Esophagus muscularis mucosa (tissue), 4 donors: Measurements from ENCODE around the gene PEX3. TPM values are rescaled to one million over a fixed set of nuclear protein-coding genes. Genes with fewer than 3 reads are reported as not detected.
A peak's percentile ranks its signal among the peaks of the same experiment; 100 is the strongest.

Source experiments
- DNase-seq: peaks from one replicate; pipeline ENCODE4 v3.0.0-alpha.2; 2017; ENCODE audit errors: extremely low spot score
- H3K27ac ChIP-seq, 4 donors: fragments of 200-600 bp; sonication (generic); replicated peaks in 1 of 4; 1 replicate in 3 of 4; 2 replicates in 1 of 4; pipeline ENCODE4 v1.5.1; 2016 to 2019; ENCODE audit warnings: mild to moderate bottlenecking in 1 of 4
- H3K27me3 ChIP-seq, 4 donors: fragments of 200-600 bp; sonication (generic); one replicate each; pipeline versions ENCODE4 v1.5.1 to v1.6.0; 2016 to 2019
- H3K36me3 ChIP-seq, 4 donors: fragments of 200-600 bp; sonication (generic); one replicate each; pipeline ENCODE4 v1.5.1; 2016 to 2019
- H3K4me1 ChIP-seq, 4 donors: fragments of 200-600 bp; sonication (generic); one replicate each; pipeline ENCODE4 v1.5.1; 2016 to 2019
- H3K4me3 ChIP-seq, 4 donors: fragments of 200-600 bp; sonication (generic); 1 replicate in 2 of 4; 2 replicates in 2 of 4; pipeline ENCODE4 v1.5.1; 2016 to 2019; ENCODE audit warnings: mild to moderate bottlenecking in 4 of 4, moderate library complexity in 1 of 4
- H3K9me3 ChIP-seq, 4 donors: fragments of 200-600 bp; sonication (generic); 1 replicate in 3 of 4; 2 replicates in 1 of 4; pipeline ENCODE4 v1.5.1; 2016 to 2019
- CTCF ChIP-seq, 3 experiments: fragments of 200-600 bp in 2 of 3; fragments of 450-650 bp in 1 of 3; sonication (generic) in 2 of 3; IDR thresholded peaks; one replicate each; pipeline ENCODE4 v1.5.1; 2017 to 2019; ENCODE audit warnings: antibody characterized with exemption in 3 of 3, mild to moderate bottlenecking in 2 of 3, moderate library complexity in 1 of 3
- EP300 ChIP-seq: sonication (generic); formaldehyde crosslinking; IDR thresholded peaks from one replicate; pipeline ENCODE4 v1.6.1; 2017; ENCODE audit warnings: antibody characterized with exemption
- POLR2A ChIP-seq: fragments of 450-650 bp; IDR thresholded peaks from one replicate; pipeline ENCODE4 v1.6.1; 2017; ENCODE audit warnings: antibody characterized with exemption, moderate library complexity, mild to moderate bottlenecking, low read depth
- POLR2AphosphoS5 ChIP-seq, 2 donors: sonication (generic); formaldehyde crosslinking; IDR thresholded peaks; one replicate each; pipeline ENCODE4 v1.6.1; 2017; ENCODE audit warnings: antibody characterized with exemption in 2 of 2
- WGBS: methylation state at CpG from one replicate; pipeline ENCODE4 v1.1.5; 2018; 5-methylcytosine and 5-hydroxymethylcytosine counted together
- intact Hi-C: fragments of 100-400 bp; cut with DNase I; formaldehyde crosslinking; loops from one replicate; pipeline ENCODE4 v1.15.1; 2023
- total RNA-seq, 4 donors: library from RNA; depleted of rRNA; stranded (reverse); fragments of >200 nt; gene quantifications; one replicate each; pipeline versions ENCODE4 v1.1.0 to v1.2.1, GENCODE V29; 2016

PEX3 gene
- total RNA-seq, 4 donors from 2014 or later, result 15.1 to 24.1 (median 19.7) TPM

DNA sequence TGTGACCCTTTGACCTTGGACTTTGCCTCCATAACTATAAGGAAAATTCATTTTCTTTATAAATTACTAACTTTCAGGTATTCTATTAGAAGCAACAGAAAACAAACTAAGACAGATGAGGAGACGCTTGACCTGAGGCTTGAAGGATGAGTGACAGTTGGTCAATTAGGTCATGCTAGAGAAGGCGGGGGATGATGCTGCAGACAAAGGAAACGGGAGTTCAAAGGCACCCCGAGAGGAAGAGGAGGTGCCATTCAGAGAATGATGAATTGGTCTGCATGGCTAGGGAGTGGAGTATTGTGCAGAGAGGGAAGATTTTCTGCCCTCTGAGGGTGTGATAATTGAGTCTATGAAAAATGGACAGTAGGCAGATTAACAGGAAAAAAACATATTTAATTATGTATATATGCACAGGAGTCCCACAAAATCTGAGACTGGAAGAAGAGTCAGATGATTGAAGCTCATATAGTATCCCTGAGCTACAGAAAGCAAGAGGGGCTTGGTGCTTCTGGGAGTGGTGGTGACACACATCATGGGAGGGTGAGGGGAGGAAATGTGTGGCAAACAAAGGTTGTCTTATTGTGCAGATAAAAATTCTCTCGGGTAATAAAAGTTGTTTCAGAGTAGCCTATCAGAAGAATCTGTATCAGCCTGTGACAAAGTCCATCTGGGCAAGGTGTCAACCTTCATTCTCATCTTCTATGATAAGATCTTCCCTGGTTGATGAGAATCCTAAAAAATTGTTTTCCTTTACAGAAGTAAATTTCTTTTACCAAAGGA is 81.3 kb downstream of the PEX3 start:
- no peaks in the 10 kb centered on the region for H3K9me3 ChIP-seq
- no peak overlapping the region for H3K27ac ChIP-seq
- no peak for DNase-seq
- WGBS, result 58% methylated on average over 5 of the region's 5 CpGs
- intact Hi-C loops, result no loop called here
- H3K36me3 ChIP-seq, result no peaks in the 10 kb centered on the region
- no peaks in the 10 kb centered on the region for H3K27me3 ChIP-seq
- TF ChIP-seq POLR2AphosphoS5 (IDR thresholded peaks at IDR 0.05), result no peak
- TF ChIP-seq POLR2A, result no peak
- TF ChIP-seq EP300, result no peak
- no peak for TF ChIP-seq CTCF (IDR thresholded peaks at IDR 0.05)
- no peak overlapping the region for H3K4me3 ChIP-seq
- peaks cover 0 to 6% (median 5%) of the 10 kb centered on the region in 4 donors for H3K4me1 ChIP-seq

- no peaks in the 10 kb centered on the region for H3K36me3 ChIP-seq
- WGBS, result 90% methylated on average over 5 of the region's 5 CpGs
- H3K27me3 ChIP-seq, result no peaks in the 10 kb centered on the region
- H3K4me3 ChIP-seq, result no peak overlapping the region
- no peak overlapping the region for H3K27ac ChIP-seq
- no peak for DNase-seq
- TF ChIP-seq POLR2A, result no peak
- no peak for TF ChIP-seq POLR2AphosphoS5 (IDR thresholded peaks at IDR 0.05)
- TF ChIP-seq EP300, result no peak
- H3K9me3 ChIP-seq, result no peaks in the 10 kb centered on the region
- intact Hi-C loops, result no loop called here
- H3K4me1 ChIP-seq, result peaks cover 7 to 17% (median 13%) of the 10 kb centered on the region in 4 donors
Measured at GRCh38 chr6:143535189-143535614, 84.6 kb downstream of the PEX3 start.

GRCh38 chr6:143536461-143536865 is 85.9 kb downstream of the PEX3 start:
- WGBS, result 10% methylated on average over 4 of the region's 27 CpGs
- TF ChIP-seq CTCF (IDR thresholded peaks at IDR 0.05), result no peak
- no peak for TF ChIP-seq POLR2AphosphoS5 (IDR thresholded peaks at IDR 0.05)
- no peak for TF ChIP-seq POLR2A
- TF ChIP-seq EP300, result no peak
- Histone ChIP-seq H3K9me3 (no peaks in the 10 kb centered on the region), H3K4me3 (peak overlapping the region; percentile 62 to 82 (median 66)), H3K27ac (peak overlapping the region; percentile 71 to 76 (median 74)), H3K36me3 (no peaks in the 10 kb centered on the region), H3K4me1 (peaks cover 7 to 17% (median 13%) of the 10 kb centered on the region in 4 donors), H3K27me3 (no peaks in the 10 kb centered on the region)
- intact Hi-C loops, result no loop called here
- no peak for DNase-seq

GRCh38 chr6:143536866-143537691 is 86.5 kb downstream of the PEX3 start:
- no peak for DNase-seq
- TF ChIP-seq CTCF (IDR thresholded peaks at IDR 0.05) (peak; percentile 9 to 62 (median 27)), EP300 (no peak)
- peak overlapping the region; percentile 62 to 82 (median 66) for H3K4me3 ChIP-seq
- no peaks in the 10 kb centered on the region for H3K9me3 ChIP-seq
- H3K4me1 ChIP-seq, result peaks cover 7 to 17% (median 13%) of the 10 kb centered on the region in 4 donors
- WGBS, result 0% methylated on average over 2 of the region's 103 CpGs
- H3K27me3 ChIP-seq, result no peaks in the 10 kb centered on the region
- intact Hi-C loops, result no loop called here
- peak overlapping the region; percentile 71 to 76 (median 74) for H3K27ac ChIP-seq
- no peaks in the 10 kb centered on the region for H3K36me3 ChIP-seq

- 96% methylated on average over 7 of the region's 7 CpGs for WGBS
- Histone ChIP-seq H3K36me3 (no peaks in the 10 kb centered on the region), H3K4me3 (no peak overlapping the region), H3K27me3 (no peaks in the 10 kb centered on the region), H3K4me1 (peaks cover 7 to 17% (median 13%) of the 10 kb centered on the region in 4 donors), H3K9me3 (no peaks in the 10 kb centered on the region), H3K27ac (no peak overlapping the region)
- intact Hi-C loops, result no loop called here
- TF ChIP-seq POLR2AphosphoS5 (IDR thresholded peaks at IDR 0.05) (no peak), CTCF (IDR thresholded peaks at IDR 0.05) (no peak), POLR2A (no peak), EP300 (no peak)
- no peak for DNase-seq
Measured at GRCh38 chr6:143538374-143538773, 87.8 kb downstream of the PEX3 start.
